HG03439 (cell line): ENCODE measurements around the gene RNF123.

ENCODE experiments used
- ATAC-seq: cut with Tn5 transposase; IDR thresholded peaks from one replicate; pipeline ENCODE4 v1.9.1; 2021; ENCODE audit warnings: mild to moderate bottlenecking, moderate library complexity; ENCODE audit not compliant: unreplicated experiment

RNF123 gene

GRCh38 chr3:49717211-49717958, 28.0 kb downstream of the RNF123 start:
- ATAC-seq = no peak

GRCh38 chr3:49717959-49718857, 28.9 kb downstream of the RNF123 start:
- ATAC-seq = no peak

GRCh38 chr3:49718858-49719213, 29.5 kb downstream of the RNF123 start:
- no peak for ATAC-seq

- ATAC-seq = peak; percentile 35
Observed at GRCh38 chr3:49719214-49719884, 30.0 kb downstream of the RNF123 start, which contains the start of gene AMIGO3. AMIGO3 (minus strand) TSS chr3:49719684; CDS start chr3:49719465, 219 bp downstream.

- ATAC-seq = no peak
Observed at GRCh38 chr3:49720855-49721595, 31.7 kb downstream of the RNF123 start.

- ATAC-seq = no peak
Observed at GRCh38 chr3:49721596-49721895, 32.2 kb downstream of the RNF123 start.

GRCh38 chr3:49721896-49722781, 32.8 kb downstream of the RNF123 start:
- no peak for ATAC-seq

GRCh38 chr3:49722896-49723295, 33.5 kb downstream of the RNF123 start:
- ATAC-seq = no peak

GRCh38 chr3:49723296-49723627, 33.9 kb downstream of the RNF123 start:
- no peak for ATAC-seq

GRCh38 chr3:49723628-49724551, 34.5 kb downstream of the RNF123 start, which contains the start of gene GMPPB:
GMPPB (minus strand) TSS chr3:49723951; CDS start chr3:49723726, 225 bp downstream.
- peak; percentile 76 for ATAC-seq

GRCh38 chr3:49724586-49724985, 35.2 kb downstream of the RNF123 start:
- no peak for ATAC-seq

GRCh38 chr3:49725906-49726681, 36.7 kb downstream of the RNF123 start:
- no peak for ATAC-seq

- ATAC-seq = no peak
Observed at GRCh38 chr3:49727154-49727923, 38.0 kb downstream of the RNF123 start.

- ATAC-seq = no peak
Observed at GRCh38 chr3:49727924-49728361, 38.6 kb downstream of the RNF123 start.

- ATAC-seq = no peak
Observed at GRCh38 chr3:49729966-49730609, 40.7 kb downstream of the RNF123 start.

- ATAC-seq = no peak
Observed at GRCh38 chr3:49732597-49732996, 43.2 kb downstream of the RNF123 start.

- ATAC-seq = no peak
Observed at GRCh38 chr3:49733551-49733950, 44.2 kb downstream of the RNF123 start.
